SW480 (cell line): ENCODE results near the gene USP32.
"Not testable (repeated sequence)": the region's sequence is repeated elsewhere in the genome, so short reads cannot be mapped to it uniquely, and the experiment has no call there.

Source experiments
- DNase-seq: peaks from one replicate; pipeline ENCODE4 v3.0.0-alpha.2; 2016; ENCODE audit warnings: low spot score

The USP32 gene

DNA sequence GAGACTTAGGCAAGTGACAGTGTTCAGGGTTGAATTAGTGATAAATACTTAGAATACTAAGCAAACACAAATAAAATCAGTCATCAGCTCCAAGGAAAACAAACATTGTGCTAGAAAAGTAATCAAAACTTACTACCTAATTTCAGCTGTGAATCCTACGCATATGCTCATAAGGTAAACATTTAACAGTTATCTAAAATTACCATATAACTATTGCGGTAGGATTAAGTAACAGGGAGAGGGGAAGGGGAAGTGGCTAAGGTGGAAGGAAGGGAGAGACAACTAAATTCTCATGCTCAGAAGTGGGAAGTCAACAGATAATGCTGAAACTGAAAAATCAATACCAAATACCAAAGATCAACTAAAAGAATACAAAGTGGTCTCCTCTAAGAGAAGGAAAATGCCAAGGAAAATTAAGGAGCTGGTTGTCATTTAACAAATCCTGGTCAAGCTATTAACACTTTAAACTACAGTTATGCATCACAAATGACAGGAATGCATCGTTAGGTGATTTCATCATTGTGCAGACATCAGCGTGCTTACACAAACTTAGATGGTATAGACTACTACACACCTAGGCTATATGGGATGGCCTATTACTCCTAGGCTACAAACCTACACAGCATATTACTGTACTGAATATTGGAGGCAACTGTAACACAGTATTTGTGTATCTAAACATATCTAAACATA lies 20.0 kb downstream of the USP32 start:
- no peak for DNase-seq

- DNase-seq = no peak
Observed at GRCh38 chr17:60371416-60371815, 20.5 kb downstream of the USP32 start.

DNA sequence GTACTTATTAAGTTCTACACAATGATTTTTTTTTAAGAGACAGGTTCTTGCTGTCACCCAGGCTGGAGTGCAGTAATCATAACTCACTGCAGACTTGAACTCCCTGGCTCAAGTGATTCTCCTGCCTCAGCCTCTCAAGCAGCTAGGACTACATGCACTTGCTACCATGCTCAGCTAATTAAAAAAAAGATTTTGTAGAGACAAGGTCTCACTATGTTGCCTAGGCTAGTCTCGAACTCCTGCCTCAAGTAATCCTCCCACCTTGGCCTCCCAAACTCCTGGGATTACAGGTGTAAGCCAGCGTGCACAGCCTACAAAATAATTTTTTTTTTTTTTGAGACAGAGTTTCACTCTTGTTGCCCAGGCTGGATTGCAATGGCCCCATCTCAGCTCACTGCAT lies 22.2 kb downstream of the USP32 start:
- DNase-seq = no peak

GRCh38 chr17:60363700-60364405 lies 28.1 kb downstream of the USP32 start:
- no peak for DNase-seq

GRCh38 chr17:60362329-60362728 lies 29.6 kb downstream of the USP32 start:
- no peak for DNase-seq

- no peak for DNase-seq
Observed at GRCh38 chr17:60361889-60362288, 30.0 kb downstream of the USP32 start.

DNA sequence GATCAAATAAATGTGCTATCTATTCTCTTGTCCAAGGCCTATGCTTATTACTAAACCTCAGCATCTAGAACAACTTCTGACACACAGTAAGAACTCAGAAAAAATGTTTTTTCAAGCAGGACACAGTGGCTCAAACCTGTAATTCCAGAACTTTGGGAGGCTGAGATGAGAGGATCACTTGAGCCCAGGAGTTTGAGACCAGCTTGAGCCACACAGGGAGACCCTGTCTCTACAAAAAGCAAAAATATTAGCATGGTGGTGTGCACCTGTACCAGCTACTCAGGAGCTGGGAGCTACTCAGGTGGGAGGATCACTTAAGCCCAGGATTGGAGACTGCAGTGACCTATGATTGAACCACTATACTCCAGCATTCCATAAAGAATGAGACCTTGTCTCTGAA lies 32.5 kb downstream of the USP32 start:
- no peak for DNase-seq

DNA sequence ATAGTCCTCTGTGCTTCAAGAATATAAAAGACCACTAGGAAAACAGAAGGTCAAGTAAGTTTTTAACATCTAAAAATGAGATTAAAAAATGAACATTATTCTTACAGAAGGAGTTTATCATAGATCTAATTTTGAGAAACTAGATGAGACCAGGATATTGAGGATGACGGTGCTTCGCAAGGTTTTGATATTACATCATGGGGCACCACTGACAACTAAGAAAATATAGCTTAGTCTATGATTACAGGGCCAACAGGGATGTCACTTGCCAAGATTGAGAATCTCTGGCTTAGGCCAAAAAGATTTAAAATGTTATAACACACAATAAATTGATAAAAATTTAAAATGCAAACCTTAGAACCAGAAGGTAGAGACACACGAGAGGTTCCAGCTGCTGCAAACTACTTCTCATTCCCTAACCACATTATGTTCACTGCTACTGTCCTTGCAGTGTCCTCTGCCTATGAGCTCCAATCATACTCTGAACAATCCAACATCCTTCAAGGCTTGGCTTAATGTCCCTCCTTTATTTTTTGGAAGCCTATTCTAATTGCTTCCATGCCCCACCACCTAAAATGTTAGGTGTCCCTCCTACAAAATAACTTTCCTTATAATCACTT lies 33.2 kb downstream of the USP32 start:
- no peak for DNase-seq

GRCh38 chr17:60356940-60357339 lies 35.0 kb downstream of the USP32 start:
- DNase-seq = no peak

DNA sequence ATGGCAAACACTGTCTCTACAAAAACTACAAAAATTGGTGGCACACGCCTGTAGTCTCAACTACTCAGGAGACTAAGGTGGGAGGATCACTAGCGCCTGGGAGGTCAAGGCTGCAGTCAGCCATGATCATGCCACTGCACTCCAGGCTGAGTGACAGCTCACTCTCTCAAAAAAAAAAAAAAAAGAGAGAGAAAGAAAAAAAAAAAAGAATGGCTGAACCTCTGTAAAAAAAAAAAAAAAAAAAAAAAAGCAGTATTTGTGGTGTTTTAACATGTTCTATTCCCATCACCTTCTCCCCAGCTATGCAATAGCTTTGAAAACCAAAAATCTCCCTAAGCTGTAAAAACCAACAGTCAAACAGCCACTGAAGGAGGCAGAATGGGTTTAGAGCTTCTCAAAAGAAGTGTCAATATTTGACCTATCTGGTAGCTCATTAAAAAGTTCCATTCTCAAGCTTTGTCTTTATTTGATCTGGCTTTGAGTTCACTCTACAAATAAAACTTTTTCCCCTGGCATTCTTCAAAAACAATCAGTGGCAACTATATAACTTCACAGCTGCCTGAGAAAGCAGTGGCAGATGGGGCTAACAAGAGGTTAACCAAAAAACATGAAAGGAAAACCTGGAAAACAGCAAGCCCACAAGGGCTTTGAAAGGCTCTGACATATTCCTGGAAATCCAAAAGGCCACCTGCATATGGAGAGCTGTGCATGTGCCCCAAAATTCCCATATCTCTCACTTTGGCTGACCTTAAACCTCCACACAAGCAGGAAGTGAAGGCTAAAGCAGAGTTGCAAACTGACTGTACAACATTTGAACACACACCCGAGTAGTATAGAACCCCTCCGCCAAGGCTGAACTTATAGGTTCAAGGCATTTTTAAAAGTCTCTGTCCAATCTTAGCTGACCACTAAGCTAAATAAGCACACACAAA lies 36.0 kb downstream of the USP32 start:
- no peak for DNase-seq

DNA sequence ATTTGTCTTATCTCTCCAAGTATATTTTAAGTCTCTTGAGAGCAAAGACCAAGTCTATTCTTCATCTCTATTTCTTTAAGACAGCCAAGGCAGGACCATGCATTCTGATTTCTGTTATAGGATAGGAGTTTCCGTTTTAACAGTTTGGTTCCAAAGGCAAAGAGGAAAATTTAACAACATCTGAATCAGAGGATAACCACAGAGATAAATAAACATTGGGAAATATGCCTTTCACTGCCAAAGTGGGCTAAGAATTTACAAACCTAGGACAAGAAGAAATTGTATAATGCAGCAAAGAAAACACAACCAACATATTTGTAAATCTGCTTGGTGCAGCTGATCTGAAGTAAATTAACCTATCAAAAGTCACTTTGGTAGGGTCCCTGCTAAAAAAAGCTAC lies 37.7 kb downstream of the USP32 start:
- no peak for DNase-seq

- DNase-seq = no peak
Observed at GRCh38 chr17:60353773-60354172, 38.2 kb downstream of the USP32 start.

DNA sequence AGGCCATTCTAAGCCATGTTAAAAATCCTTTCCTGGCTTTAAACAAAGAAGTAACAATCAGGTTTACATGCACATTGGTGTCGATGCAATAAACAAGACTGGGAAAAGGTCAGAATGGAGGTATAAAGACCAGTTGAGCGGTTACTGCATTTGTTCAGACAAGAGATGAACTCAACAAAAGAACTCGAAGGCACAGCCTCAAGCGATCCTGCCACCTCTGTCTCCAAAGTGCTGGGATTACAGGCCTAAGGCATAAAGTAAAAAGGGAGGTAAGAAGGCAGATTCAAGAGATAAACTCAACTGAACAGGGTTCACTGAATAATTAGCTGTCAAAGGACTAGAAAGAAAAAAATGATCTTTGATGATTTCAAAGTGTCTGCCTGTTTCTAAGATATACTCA lies 39.4 kb downstream of the USP32 start:
- no peak for DNase-seq

DNA sequence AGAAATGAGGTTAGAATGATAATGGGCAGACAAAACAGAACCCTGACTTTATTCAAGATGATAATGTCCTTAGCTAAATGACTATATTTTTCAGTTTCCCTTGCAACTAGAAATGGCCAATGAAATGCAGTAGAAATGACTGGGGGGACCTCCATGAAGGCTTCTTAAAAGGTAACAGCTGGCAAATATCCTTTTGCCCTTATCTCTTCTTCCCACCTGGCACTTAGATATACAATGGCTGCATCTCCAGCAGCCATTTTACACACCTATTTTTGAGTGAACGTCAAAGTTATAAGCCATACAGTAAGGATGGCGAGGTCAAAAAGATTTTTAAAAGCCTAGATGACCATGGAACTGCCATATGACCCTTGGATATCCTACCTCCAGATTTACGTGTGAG lies 39.9 kb downstream of the USP32 start:
- DNase-seq = no peak

DNA sequence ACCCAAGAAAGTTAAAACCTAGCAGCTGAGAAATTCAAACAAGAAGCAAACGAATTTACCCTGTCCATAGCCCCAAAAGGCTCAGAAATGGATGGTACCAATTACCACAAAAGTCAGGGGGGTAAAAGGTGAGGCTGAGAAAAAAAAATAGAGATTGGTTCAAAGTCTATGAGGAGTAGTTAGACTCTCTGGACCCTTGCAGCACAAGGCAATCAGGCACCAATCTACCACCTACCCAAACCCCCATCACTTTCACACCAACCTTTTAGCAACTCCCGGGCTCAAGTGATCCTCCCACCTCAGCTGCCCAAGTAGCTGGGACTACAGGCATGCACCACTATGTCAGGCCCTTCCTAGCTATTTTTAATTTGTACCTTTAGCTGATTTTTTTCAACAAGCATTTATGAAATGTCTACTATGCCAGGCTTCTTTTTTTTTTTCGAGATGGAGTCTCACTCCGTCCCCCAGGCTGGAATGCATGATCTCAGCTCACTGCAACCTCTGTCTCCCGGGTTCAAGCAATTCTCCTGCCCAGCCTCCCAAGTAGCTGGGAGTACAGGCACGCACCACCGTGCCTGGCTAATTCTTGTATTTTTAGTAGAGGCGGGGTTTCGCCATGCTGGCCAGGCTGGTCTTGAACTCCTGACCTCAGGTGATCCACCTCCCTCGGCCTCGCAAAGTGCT lies 40.8 kb downstream of the USP32 start:
- DNase-seq = no peak

DNA sequence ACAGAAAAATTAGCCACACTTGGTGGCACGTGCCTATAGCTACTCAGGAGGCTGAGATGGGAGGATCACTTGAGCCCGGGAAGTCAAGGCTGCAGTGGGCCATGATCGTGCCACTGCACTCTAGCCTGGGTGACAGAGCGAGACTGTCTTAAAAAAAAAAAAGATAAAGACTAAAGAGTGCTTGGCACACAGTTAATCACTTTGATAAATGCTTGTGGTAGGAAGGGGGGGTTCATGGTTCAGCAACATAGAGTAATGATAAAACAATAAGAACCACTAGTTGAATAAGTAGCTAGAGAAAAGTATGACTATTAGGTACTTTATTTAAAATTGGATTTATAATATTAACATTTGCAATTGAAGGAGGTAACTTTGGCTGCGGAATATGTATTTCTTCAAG lies 43.3 kb downstream of the USP32 start:
- no peak for DNase-seq

DNA sequence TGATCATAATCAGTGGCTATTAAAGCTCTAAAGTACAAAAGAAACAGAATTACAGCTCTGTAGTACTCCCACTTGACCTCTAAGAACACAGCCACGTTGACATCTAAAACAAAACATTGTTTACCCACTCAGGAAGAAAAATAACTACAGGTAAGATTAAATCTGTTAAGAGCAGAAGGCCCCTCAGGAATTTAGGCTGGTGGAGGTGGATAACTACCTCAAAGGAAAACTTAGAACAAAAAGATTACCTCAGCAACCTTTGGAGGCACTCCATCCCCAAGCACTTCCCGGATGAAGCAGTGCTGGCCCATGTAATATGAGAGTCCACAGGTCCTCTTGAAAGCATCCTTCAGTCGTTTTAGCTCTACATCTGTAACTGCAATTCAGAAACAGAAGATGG lies 46.7 kb downstream of the USP32 start:
- no peak for DNase-seq

GRCh38 chr17:60342492-60342891 lies 49.4 kb downstream of the USP32 start:
- not testable (repeated sequence) for DNase-seq

DNA sequence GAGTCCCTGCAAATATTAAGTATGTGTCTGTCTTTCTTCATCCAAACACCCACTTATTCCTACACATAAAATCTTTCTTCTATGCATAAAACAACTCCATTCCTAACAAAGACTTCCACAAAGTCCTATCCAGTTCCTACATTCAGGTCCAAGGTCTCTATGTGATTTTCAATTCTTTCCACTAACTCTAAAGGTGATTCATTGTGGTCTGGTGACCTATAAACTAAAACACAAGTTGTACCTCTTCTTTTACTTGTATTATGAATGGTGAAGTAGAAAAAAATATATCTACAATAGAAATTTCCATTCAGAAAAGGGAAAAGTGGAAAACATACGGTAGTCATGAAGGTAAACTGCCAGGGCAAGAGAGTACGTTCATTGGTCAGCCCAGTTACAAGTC lies 56.6 kb downstream of the USP32 start:
- no peak for DNase-seq

DNA sequence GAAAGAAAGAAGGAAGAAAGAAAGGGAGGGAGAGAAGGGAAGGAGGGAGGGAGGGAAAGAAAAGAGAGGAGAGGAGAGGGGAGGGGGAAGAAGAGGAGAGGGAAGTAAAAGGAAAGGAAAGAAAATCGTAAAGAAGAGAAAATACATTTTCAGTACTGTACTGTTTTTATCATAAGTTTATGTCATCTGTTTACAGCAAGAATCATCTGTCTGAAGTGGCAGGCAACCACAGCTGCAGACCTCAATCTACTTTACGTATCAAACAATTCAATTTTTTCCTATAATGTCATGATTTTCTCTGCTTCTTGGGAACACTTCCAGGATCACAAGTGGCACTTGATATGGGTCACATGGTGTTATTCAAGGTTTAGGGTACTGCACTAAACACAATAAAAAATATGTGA lies 58.3 kb downstream of the USP32 start:
- DNase-seq = no peak

DNA sequence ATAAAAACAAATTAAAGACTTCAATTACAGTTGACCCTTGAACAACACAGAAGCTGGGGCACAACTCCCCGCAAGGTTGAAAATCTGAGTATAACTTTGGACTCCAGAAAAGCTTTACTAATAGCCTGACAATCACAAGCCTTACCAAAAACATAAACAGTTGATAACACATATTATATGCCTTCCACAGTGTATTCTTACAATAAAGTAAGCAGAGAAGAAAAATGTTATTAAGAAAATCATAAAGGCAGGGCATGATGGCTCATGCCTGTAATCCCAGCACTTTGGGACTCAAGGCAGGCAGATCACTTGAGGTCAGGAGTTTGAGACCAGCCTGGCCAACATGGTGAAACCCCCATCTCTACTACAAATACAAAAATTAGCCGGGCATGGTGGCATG lies 58.9 kb downstream of the USP32 start:
- DNase-seq = not testable (repeated sequence)

- DNase-seq = no peak
Observed at GRCh38 chr17:60332574-60332973, 59.4 kb downstream of the USP32 start.
